ENCODE measurements around the gene ATP5F1B.

DNA sequence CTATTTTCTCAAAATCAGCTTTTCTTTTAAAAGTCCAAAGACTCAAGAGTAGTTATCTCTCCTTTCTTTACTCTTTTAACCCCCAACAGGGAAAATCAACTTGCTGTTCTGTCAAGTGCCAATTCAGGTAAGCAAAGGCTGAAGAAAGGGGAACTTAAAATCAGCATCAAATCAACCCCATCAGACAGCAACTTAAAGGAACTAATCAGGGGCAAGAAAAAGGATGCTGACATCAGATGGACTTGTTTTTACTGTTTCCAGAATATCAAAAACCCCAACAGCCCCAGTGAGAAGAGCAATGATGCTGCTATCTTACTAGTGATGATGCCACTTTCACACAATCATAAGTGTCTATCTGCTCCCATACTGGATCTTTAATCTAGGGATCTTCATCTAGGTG is 19.1 kb downstream of the ATP5F1B start:
- TF ChIP-seq EZH2 (IDR thresholded peaks at IDR 0.05) = no peak
- TF ChIP-seq, protein P1, sequence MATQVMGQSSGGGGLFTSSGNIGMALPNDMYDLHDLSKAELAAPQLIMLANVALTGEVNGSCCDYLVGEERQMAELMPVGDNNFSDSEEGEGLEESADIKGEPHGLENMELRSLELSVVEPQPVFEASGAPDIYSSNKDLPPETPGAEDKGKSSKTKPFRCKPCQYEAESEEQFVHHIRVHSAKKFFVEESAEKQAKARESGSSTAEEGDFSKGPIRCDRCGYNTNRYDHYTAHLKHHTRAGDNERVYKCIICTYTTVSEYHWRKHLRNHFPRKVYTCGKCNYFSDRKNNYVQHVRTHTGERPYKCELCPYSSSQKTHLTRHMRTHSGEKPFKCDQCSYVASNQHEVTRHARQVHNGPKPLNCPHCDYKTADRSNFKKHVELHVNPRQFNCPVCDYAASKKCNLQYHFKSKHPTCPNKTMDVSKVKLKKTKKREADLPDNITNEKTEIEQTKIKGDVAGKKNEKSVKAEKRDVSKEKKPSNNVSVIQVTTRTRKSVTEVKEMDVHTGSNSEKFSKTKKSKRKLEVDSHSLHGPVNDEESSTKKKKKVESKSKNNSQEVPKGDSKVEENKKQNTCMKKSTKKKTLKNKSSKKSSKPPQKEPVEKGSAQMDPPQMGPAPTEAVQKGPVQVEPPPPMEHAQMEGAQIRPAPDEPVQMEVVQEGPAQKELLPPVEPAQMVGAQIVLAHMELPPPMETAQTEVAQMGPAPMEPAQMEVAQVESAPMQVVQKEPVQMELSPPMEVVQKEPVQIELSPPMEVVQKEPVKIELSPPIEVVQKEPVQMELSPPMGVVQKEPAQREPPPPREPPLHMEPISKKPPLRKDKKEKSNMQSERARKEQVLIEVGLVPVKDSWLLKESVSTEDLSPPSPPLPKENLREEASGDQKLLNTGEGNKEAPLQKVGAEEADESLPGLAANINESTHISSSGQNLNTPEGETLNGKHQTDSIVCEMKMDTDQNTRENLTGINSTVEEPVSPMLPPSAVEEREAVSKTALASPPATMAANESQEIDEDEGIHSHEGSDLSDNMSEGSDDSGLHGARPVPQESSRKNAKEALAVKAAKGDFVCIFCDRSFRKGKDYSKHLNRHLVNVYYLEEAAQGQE (IDR thresholded peaks at IDR 0.05; ENCODE audit: low read depth) = no peak
- TF ChIP-seq, protein P2, sequence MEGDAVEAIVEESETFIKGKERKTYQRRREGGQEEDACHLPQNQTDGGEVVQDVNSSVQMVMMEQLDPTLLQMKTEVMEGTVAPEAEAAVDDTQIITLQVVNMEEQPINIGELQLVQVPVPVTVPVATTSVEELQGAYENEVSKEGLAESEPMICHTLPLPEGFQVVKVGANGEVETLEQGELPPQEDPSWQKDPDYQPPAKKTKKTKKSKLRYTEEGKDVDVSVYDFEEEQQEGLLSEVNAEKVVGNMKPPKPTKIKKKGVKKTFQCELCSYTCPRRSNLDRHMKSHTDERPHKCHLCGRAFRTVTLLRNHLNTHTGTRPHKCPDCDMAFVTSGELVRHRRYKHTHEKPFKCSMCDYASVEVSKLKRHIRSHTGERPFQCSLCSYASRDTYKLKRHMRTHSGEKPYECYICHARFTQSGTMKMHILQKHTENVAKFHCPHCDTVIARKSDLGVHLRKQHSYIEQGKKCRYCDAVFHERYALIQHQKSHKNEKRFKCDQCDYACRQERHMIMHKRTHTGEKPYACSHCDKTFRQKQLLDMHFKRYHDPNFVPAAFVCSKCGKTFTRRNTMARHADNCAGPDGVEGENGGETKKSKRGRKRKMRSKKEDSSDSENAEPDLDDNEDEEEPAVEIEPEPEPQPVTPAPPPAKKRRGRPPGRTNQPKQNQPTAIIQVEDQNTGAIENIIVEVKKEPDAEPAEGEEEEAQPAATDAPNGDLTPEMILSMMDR (IDR thresholded peaks at IDR 0.05 in 2 of 3, conservative IDR thresholded peaks at IDR 0.05 in 1 of 3; ENCODE audit: borderline replicate concordance in 1 of 3, insufficient read depth in 1 of 3, low read depth in 2 of 3, low read length in 2 of 3) = no peak
- TF ChIP-seq JUND (IDR thresholded peaks at IDR 0.05) = no peak
- TF ChIP-seq POLR2A (IDR thresholded peaks at IDR 0.05; ENCODE audit: borderline replicate concordance, extremely low read depth, insufficient read depth, insufficient read length) = no peak
- no peak for TF ChIP-seq ZNF274 (IDR thresholded peaks at IDR 0.05; ENCODE audit: low read depth, low read length)
- no peak for TF ChIP-seq POLR2AphosphoS5 (IDR thresholded peaks at IDR 0.05; ENCODE audit: low read depth, low read length)
- TF ChIP-seq SIN3A (IDR thresholded peaks at IDR 0.05; ENCODE audit: low read depth) = no peak
- TF ChIP-seq, protein P3, sequence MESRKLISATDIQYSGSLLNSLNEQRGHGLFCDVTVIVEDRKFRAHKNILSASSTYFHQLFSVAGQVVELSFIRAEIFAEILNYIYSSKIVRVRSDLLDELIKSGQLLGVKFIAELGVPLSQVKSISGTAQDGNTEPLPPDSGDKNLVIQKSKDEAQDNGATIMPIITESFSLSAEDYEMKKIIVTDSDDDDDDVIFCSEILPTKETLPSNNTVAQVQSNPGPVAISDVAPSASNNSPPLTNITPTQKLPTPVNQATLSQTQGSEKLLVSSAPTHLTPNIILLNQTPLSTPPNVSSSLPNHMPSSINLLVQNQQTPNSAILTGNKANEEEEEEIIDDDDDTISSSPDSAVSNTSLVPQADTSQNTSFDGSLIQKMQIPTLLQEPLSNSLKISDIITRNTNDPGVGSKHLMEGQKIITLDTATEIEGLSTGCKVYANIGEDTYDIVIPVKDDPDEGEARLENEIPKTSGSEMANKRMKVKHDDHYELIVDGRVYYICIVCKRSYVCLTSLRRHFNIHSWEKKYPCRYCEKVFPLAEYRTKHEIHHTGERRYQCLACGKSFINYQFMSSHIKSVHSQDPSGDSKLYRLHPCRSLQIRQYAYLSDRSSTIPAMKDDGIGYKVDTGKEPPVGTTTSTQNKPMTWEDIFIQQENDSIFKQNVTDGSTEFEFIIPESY (IDR thresholded peaks at IDR 0.05; ENCODE audit: extremely low read depth, insufficient replicate concordance, low read length) = no peak
- no peak for TF ChIP-seq SP1 (IDR thresholded peaks at IDR 0.05; ENCODE audit: low read depth)

All from HCT116 (cell line).